Measurements from ENCODE around the gene CCL21.

CCL21 gene

GRCh38 chr9:34701769-34702736, 7.9 kb downstream of the CCL21 start:
- no peak for DNase-seq

- no peak for DNase-seq
These were observed 8.7 kb downstream of the CCL21 start for GRCh38 chr9:34701023-34701768.

- DNase-seq = no peak
These were observed 15.1 kb downstream of the CCL21 start for GRCh38 chr9:34694811-34695210.

- no peak for DNase-seq
These were observed 16.4 kb downstream of the CCL21 start for GRCh38 chr9:34693560-34693959.

GRCh38 chr9:34691936-34692315, 18.0 kb downstream of the CCL21 start:
- no peak for DNase-seq

- DNase-seq = no peak
These were observed 18.7 kb downstream of the CCL21 start, which contains the start of gene CCL19 for GRCh38 chr9:34690983-34691935. Gene CCL19, minus strand, starts transcription at chr9:34691276. Its CDS starts 137 bp downstream, at chr9:34691139.

- DNase-seq = no peak
These were observed 20.4 kb downstream of the CCL21 start for GRCh38 chr9:34689512-34689911.

GRCh38 chr9:34689116-34689470, 20.8 kb downstream of the CCL21 start:
- DNase-seq = no peak

- no peak for DNase-seq
These were observed 21.4 kb downstream of the CCL21 start for GRCh38 chr9:34688329-34689115.

- DNase-seq = no peak
These were observed 22.5 kb downstream of the CCL21 start for GRCh38 chr9:34687276-34688030.

- no peak for DNase-seq
These were observed 23.2 kb downstream of the CCL21 start for GRCh38 chr9:34686732-34687131.

GRCh38 chr9:34686231-34686630, 23.7 kb downstream of the CCL21 start:
- no peak for DNase-seq

- DNase-seq = no peak
These were observed 24.3 kb downstream of the CCL21 start for GRCh38 chr9:34685591-34685990.

- no peak for DNase-seq
These were observed 25.1 kb downstream of the CCL21 start for GRCh38 chr9:34684816-34685215.

GRCh38 chr9:34684145-34684544, 25.8 kb downstream of the CCL21 start:
- no peak for DNase-seq

GRCh38 chr9:34675869-34676268, 34.1 kb downstream of the CCL21 start:
- DNase-seq = no peak

GRCh38 chr9:34675048-34675714, 34.8 kb downstream of the CCL21 start:
- no peak for DNase-seq

- DNase-seq = no peak
These were observed 35.5 kb downstream of the CCL21 start for GRCh38 chr9:34674440-34674839.

GRCh38 chr9:34671307-34671706, 38.6 kb downstream of the CCL21 start:
- no peak for DNase-seq

GRCh38 chr9:34669809-34670562, 40.0 kb downstream of the CCL21 start:
- no peak for DNase-seq

Measured in SIG-M5 (cell line).